H9 (cell line): ENCODE results near the gene PLCB1. TPM values are rescaled to one million over a fixed set of nuclear protein-coding genes. Genes with fewer than 3 reads are reported as not detected.

ENCODE experiments used
- DNase-seq: peaks from one replicate; pipeline ENCODE4 v3.0.0-alpha.2; 2017
- H2AFZ ChIP-seq: one replicate; pipeline ENCODE4 v1.6.1; 2013; ENCODE audit warnings: mild to moderate bottlenecking, low read length, control low read depth, moderate library complexity
- H2AK5ac ChIP-seq: 2 replicates; pipeline ENCODE4 v1.6.1; 2013; ENCODE audit warnings: low read length, control low read depth, mixed read lengths; ENCODE audit not compliant: insufficient read length
- H2BK120ac ChIP-seq: one replicate; pipeline ENCODE4 v1.6.1; 2013; ENCODE audit warnings: low read depth, mild to moderate bottlenecking, low read length, control low read depth, inconsistent platforms; ENCODE audit not compliant: poor library complexity, severe bottlenecking
- H2BK12ac ChIP-seq: 2 replicates; pipeline ENCODE4 v1.6.1; 2013; ENCODE audit warnings: low read length, control low read depth, mixed read lengths, low read depth; ENCODE audit not compliant: insufficient read length
- H2BK15ac ChIP-seq: 2 replicates; pipeline ENCODE4 v1.6.1; 2013; ENCODE audit warnings: low read depth, low read length, control low read depth
- H2BK20ac ChIP-seq: one replicate; pipeline ENCODE4 v1.6.1; 2013; ENCODE audit warnings: low read depth, mild to moderate bottlenecking, low read length, control low read depth, inconsistent platforms; ENCODE audit not compliant: poor library complexity, severe bottlenecking
- H2BK5ac ChIP-seq: 2 replicates; pipeline ENCODE4 v1.6.1; 2013; ENCODE audit warnings: low read length, control low read depth, mixed read lengths; ENCODE audit not compliant: insufficient read length
- H3K14ac ChIP-seq: 2 replicates; pipeline ENCODE4 v1.6.1; 2013; ENCODE audit warnings: low read length, control low read depth; ENCODE audit not compliant: insufficient read depth
- H3K18ac ChIP-seq: 2 replicates; pipeline ENCODE4 v1.6.1; 2013; ENCODE audit warnings: low read depth, mild to moderate bottlenecking, mixed read lengths, low read length, control low read depth; ENCODE audit not compliant: insufficient read length
- H3K23ac ChIP-seq: 2 replicates; pipeline ENCODE4 v1.6.1; 2013; ENCODE audit warnings: low read length, control low read depth, mixed read lengths, low read depth; ENCODE audit not compliant: insufficient read length
- H3K23me2 ChIP-seq: 2 replicates; pipeline ENCODE4 v1.6.1; 2013; ENCODE audit warnings: low read depth, mild to moderate bottlenecking, mixed read lengths, low read length, control low read depth; ENCODE audit not compliant: insufficient read length, poor library complexity, severe bottlenecking
- H3K27ac ChIP-seq: 2 replicates; pipeline ENCODE4 v1.5.1; 2013; ENCODE audit warnings: low read length, control low read depth, mixed read lengths, low read depth; ENCODE audit not compliant: insufficient read length
- H3K27me3 ChIP-seq: 2 replicates; pipeline ENCODE4 v1.6.1; 2013; ENCODE audit warnings: low read length, control low read depth, inconsistent platforms; ENCODE audit not compliant: insufficient read depth
- H3K4ac ChIP-seq: 2 replicates; pipeline ENCODE4 v1.6.1; 2013; ENCODE audit warnings: low read depth, mild to moderate bottlenecking, control low read depth, inconsistent platforms, low read length, moderate library complexity
- H3K4me1 ChIP-seq: 2 replicates; pipeline ENCODE4 v1.6.1; 2013; ENCODE audit warnings: low read length, control low read depth, inconsistent platforms; ENCODE audit not compliant: insufficient read depth
- H3K4me2 ChIP-seq: 2 replicates; pipeline ENCODE4 v1.6.1; 2013; ENCODE audit warnings: low read length, control low read depth, mixed read lengths; ENCODE audit not compliant: insufficient read length, insufficient read depth
- H3K56ac ChIP-seq: 2 replicates; pipeline ENCODE4 v1.6.1; 2013; ENCODE audit warnings: low read depth, mild to moderate bottlenecking, mixed read lengths, low read length, control low read depth; ENCODE audit not compliant: insufficient read length
- H3K79me1 ChIP-seq: 2 replicates; pipeline ENCODE4 v1.6.1; 2013; ENCODE audit warnings: low read depth, mild to moderate bottlenecking, moderate library complexity, low read length, control low read depth, inconsistent platforms; ENCODE audit not compliant: insufficient read depth, poor library complexity, severe bottlenecking
- H3K79me2 ChIP-seq: 2 replicates; pipeline ENCODE4 v1.6.1; 2013; ENCODE audit warnings: low read length, control low read depth, inconsistent platforms; ENCODE audit not compliant: insufficient read depth
- H3K9ac ChIP-seq: 2 replicates; pipeline ENCODE4 v1.6.1; 2013; ENCODE audit warnings: low read length, control low read depth, mixed read lengths; ENCODE audit not compliant: insufficient read length; ENCODE audit errors: extremely low read depth
- H3K9me3 ChIP-seq: one replicate; pipeline ENCODE4 v1.6.1; 2013; ENCODE audit warnings: low read depth, low read length, inconsistent platforms; ENCODE audit not compliant: control insufficient read depth
- H3T11ph ChIP-seq: one replicate; pipeline ENCODE4 v1.6.1; 2013; ENCODE audit warnings: mild to moderate bottlenecking, low read length, control low read depth, inconsistent platforms
- H4K20me1 ChIP-seq: one replicate; pipeline ENCODE4 v1.6.1; 2013; ENCODE audit not compliant: control insufficient read depth, insufficient read length, insufficient read depth
- H4K5ac ChIP-seq: 2 replicates; pipeline ENCODE4 v1.6.1; 2013; ENCODE audit warnings: low read depth, mild to moderate bottlenecking, mixed read lengths, low read length, control low read depth; ENCODE audit not compliant: insufficient read length
- H4K8ac ChIP-seq: replicated peaks from 2 replicates; pipeline ENCODE4 v1.6.1; 2013; ENCODE audit warnings: low read length, control low read depth, mixed read lengths, low read depth; ENCODE audit not compliant: insufficient read length
- H4K91ac ChIP-seq: 2 replicates; pipeline ENCODE4 v1.6.1; 2013; ENCODE audit warnings: low read depth, mild to moderate bottlenecking, moderate library complexity, mixed read lengths, low read length, control low read depth; ENCODE audit not compliant: insufficient read length
- H3K27ac Mint-ChIP-seq, 3 experiments: 2 replicates in 2 of 3; 3 replicates in 1 of 3; pipeline ENCODE4 v1.8.0; 2020 to 2021; ENCODE audit warnings: mixed read lengths in 3 of 3, mild to moderate bottlenecking in 1 of 3, moderate library complexity in 1 of 3
- H3K27me3 Mint-ChIP-seq: 2 replicates; pipeline ENCODE4 v1.8.0; 2021; ENCODE audit warnings: low read depth, mild to moderate bottlenecking, moderate library complexity, mixed read lengths
- H3K36me3 Mint-ChIP-seq, 3 experiments: 2 replicates in 2 of 3; 3 replicates in 1 of 3; pipeline ENCODE4 v1.8.0; 2020 to 2021; ENCODE audit warnings: low read depth in 3 of 3, mixed read lengths in 3 of 3; ENCODE audit not compliant: insufficient read depth in 1 of 3
- H3K4me1 Mint-ChIP-seq, 2 experiments: 2 replicates each; pipeline ENCODE4 v1.8.0; 2020; ENCODE audit warnings: mixed read lengths in 2 of 2
- H3K4me3 Mint-ChIP-seq, 2 experiments: 2 replicates in 1 of 2; 3 replicates in 1 of 2; pipeline ENCODE4 v1.8.0; 2020 to 2021; ENCODE audit warnings: mild to moderate bottlenecking in 2 of 2, mixed read lengths in 2 of 2, moderate library complexity in 1 of 2
- H3K9me3 Mint-ChIP-seq, 2 experiments: 2 replicates in 1 of 2; 3 replicates in 1 of 2; pipeline ENCODE4 v1.8.0; 2020; ENCODE audit warnings: mild to moderate bottlenecking in 2 of 2, mixed read lengths in 2 of 2, moderate library complexity in 1 of 2
- CTCF ChIP-seq: fragments of 200-600 bp; sonication (generic); conservative IDR thresholded peaks from 3 replicates; pipeline ENCODE4 v1.8.0; 2021; ENCODE audit warnings: antibody characterized with exemption, mild to moderate bottlenecking
- WGBS: extraction: QIAGEN DNeasy Blood & Tissue Kit; methylation state at CpG from one replicate; pipeline ENCODE4 v1.1.7; 2013; ENCODE audit warnings: missing lambda C conversion rate, low lambda C conversion rate, mixed read lengths; ENCODE audit not compliant: insufficient read length; ENCODE audit errors: extremely low coverage; 5-methylcytosine and 5-hydroxymethylcytosine counted together
- total RNA-seq: library from RNA; stranded (reverse); gene quantifications from 2 replicates; pipeline ENCODE4 v1.2.1, GENCODE V29; 2021

Gene PLCB1
- total RNA-seq, 1 experiment from 2014 or later: 11.5 TPM

- peaks cover 8 to 10% of the 10 kb centered on the region in 2 experiments for H3K4me1 Mint-ChIP-seq
- H3K27ac ChIP-seq: no peak overlapping the region
- no peak overlapping the region for H4K8ac ChIP-seq
- no peak overlapping the region for H3K56ac ChIP-seq
- no peaks in the 10 kb centered on the region; the same call in 1 of the 2 replicates for H3K79me2 ChIP-seq
- H3T11ph ChIP-seq: no peak overlapping the region
- no peak overlapping the region; a peak in 1 of 7 replicates for H3K27ac Mint-ChIP-seq
- no peaks in the 10 kb centered on the region for H3K79me1 ChIP-seq
- H2BK12ac ChIP-seq: no peak overlapping the region
- no peaks in the 10 kb centered on the region for H4K20me1 ChIP-seq
- no peak overlapping the region for H4K5ac ChIP-seq
- H3K4ac ChIP-seq: no peak overlapping the region
- H4K91ac ChIP-seq: no peak overlapping the region
- no peak overlapping the region for H2BK5ac ChIP-seq
- no CpG with 5 or more reads among the region's 3 CpGs for WGBS
- H3K18ac ChIP-seq: no peak overlapping the region
- H3K4me2 ChIP-seq: no peak overlapping the region
- no peaks in the 10 kb centered on the region for H3K9me3 Mint-ChIP-seq
- H2AK5ac ChIP-seq: no peak overlapping the region
- H3K4me3 Mint-ChIP-seq: no peak overlapping the region
- no peak overlapping the region for H2BK15ac ChIP-seq
- TF ChIP-seq CTCF: no peak
- no peak overlapping the region for H3K14ac ChIP-seq
- no peaks in the 10 kb centered on the region for H3K23me2 ChIP-seq
- H3K27me3 Mint-ChIP-seq: no peaks in the 10 kb centered on the region
- H2BK120ac ChIP-seq: no peak overlapping the region
- no peak overlapping the region for H3K23ac ChIP-seq
- no peaks in the 10 kb centered on the region for H3K27me3 ChIP-seq
- H3K4me1 ChIP-seq: no peaks in the 10 kb centered on the region
- DNase-seq: no peak
- H3K36me3 Mint-ChIP-seq: no peaks in the 10 kb centered on the region
- no peak overlapping the region for H2BK20ac ChIP-seq
- H3K9ac ChIP-seq: no peak overlapping the region
- H2AFZ ChIP-seq: no peak overlapping the region
- no peaks in the 10 kb centered on the region for H3K9me3 ChIP-seq
These were observed 470.5 kb downstream of the PLCB1 start for GRCh38 chr20:8602389-8603116.
